H9 (cell line): ENCODE data around the gene POP4. TPM values are rescaled to one million over a fixed set of nuclear protein-coding genes. Genes with fewer than 3 reads are reported as not detected.
A peak's percentile ranks its signal among the peaks of the same experiment; 100 is the strongest.

ENCODE experiments used
- DNase-seq: peaks from one replicate; pipeline ENCODE4 v3.0.0-alpha.2; 2017
- H2AFZ ChIP-seq: one replicate; pipeline ENCODE4 v1.6.1; 2013; ENCODE audit warnings: mild to moderate bottlenecking, low read length, control low read depth, moderate library complexity
- H2AK5ac ChIP-seq: 2 replicates; pipeline ENCODE4 v1.6.1; 2013; ENCODE audit warnings: low read length, control low read depth, mixed read lengths; ENCODE audit not compliant: insufficient read length
- H2BK120ac ChIP-seq: one replicate; pipeline ENCODE4 v1.6.1; 2013; ENCODE audit warnings: low read depth, mild to moderate bottlenecking, low read length, control low read depth, inconsistent platforms; ENCODE audit not compliant: poor library complexity, severe bottlenecking
- H2BK12ac ChIP-seq: 2 replicates; pipeline ENCODE4 v1.6.1; 2013; ENCODE audit warnings: low read length, control low read depth, mixed read lengths, low read depth; ENCODE audit not compliant: insufficient read length
- H2BK15ac ChIP-seq: 2 replicates; pipeline ENCODE4 v1.6.1; 2013; ENCODE audit warnings: low read depth, low read length, control low read depth
- H2BK20ac ChIP-seq: one replicate; pipeline ENCODE4 v1.6.1; 2013; ENCODE audit warnings: low read depth, mild to moderate bottlenecking, low read length, control low read depth, inconsistent platforms; ENCODE audit not compliant: poor library complexity, severe bottlenecking
- H2BK5ac ChIP-seq: 2 replicates; pipeline ENCODE4 v1.6.1; 2013; ENCODE audit warnings: low read length, control low read depth, mixed read lengths; ENCODE audit not compliant: insufficient read length
- H3K14ac ChIP-seq: 2 replicates; pipeline ENCODE4 v1.6.1; 2013; ENCODE audit warnings: low read length, control low read depth; ENCODE audit not compliant: insufficient read depth
- H3K18ac ChIP-seq: 2 replicates; pipeline ENCODE4 v1.6.1; 2013; ENCODE audit warnings: low read depth, mild to moderate bottlenecking, mixed read lengths, low read length, control low read depth; ENCODE audit not compliant: insufficient read length
- H3K23ac ChIP-seq: 2 replicates; pipeline ENCODE4 v1.6.1; 2013; ENCODE audit warnings: low read length, control low read depth, mixed read lengths, low read depth; ENCODE audit not compliant: insufficient read length
- H3K23me2 ChIP-seq: 2 replicates; pipeline ENCODE4 v1.6.1; 2013; ENCODE audit warnings: low read depth, mild to moderate bottlenecking, mixed read lengths, low read length, control low read depth; ENCODE audit not compliant: insufficient read length, poor library complexity, severe bottlenecking
- H3K27ac ChIP-seq: 2 replicates; pipeline ENCODE4 v1.5.1; 2013; ENCODE audit warnings: low read length, control low read depth, mixed read lengths, low read depth; ENCODE audit not compliant: insufficient read length
- H3K27me3 ChIP-seq: 2 replicates; pipeline ENCODE4 v1.6.1; 2013; ENCODE audit warnings: low read length, control low read depth, inconsistent platforms; ENCODE audit not compliant: insufficient read depth
- H3K4ac ChIP-seq: 2 replicates; pipeline ENCODE4 v1.6.1; 2013; ENCODE audit warnings: low read depth, mild to moderate bottlenecking, control low read depth, inconsistent platforms, low read length, moderate library complexity
- H3K4me1 ChIP-seq: 2 replicates; pipeline ENCODE4 v1.6.1; 2013; ENCODE audit warnings: low read length, control low read depth, inconsistent platforms; ENCODE audit not compliant: insufficient read depth
- H3K4me2 ChIP-seq: 2 replicates; pipeline ENCODE4 v1.6.1; 2013; ENCODE audit warnings: low read length, control low read depth, mixed read lengths; ENCODE audit not compliant: insufficient read length, insufficient read depth
- H3K56ac ChIP-seq: 2 replicates; pipeline ENCODE4 v1.6.1; 2013; ENCODE audit warnings: low read depth, mild to moderate bottlenecking, mixed read lengths, low read length, control low read depth; ENCODE audit not compliant: insufficient read length
- H3K79me1 ChIP-seq: 2 replicates; pipeline ENCODE4 v1.6.1; 2013; ENCODE audit warnings: low read depth, mild to moderate bottlenecking, moderate library complexity, low read length, control low read depth, inconsistent platforms; ENCODE audit not compliant: insufficient read depth, poor library complexity, severe bottlenecking
- H3K79me2 ChIP-seq: 2 replicates; pipeline ENCODE4 v1.6.1; 2013; ENCODE audit warnings: low read length, control low read depth, inconsistent platforms; ENCODE audit not compliant: insufficient read depth
- H3K9ac ChIP-seq: 2 replicates; pipeline ENCODE4 v1.6.1; 2013; ENCODE audit warnings: low read length, control low read depth, mixed read lengths; ENCODE audit not compliant: insufficient read length; ENCODE audit errors: extremely low read depth
- H3K9me3 ChIP-seq: one replicate; pipeline ENCODE4 v1.6.1; 2013; ENCODE audit warnings: low read depth, low read length, inconsistent platforms; ENCODE audit not compliant: control insufficient read depth
- H3T11ph ChIP-seq: one replicate; pipeline ENCODE4 v1.6.1; 2013; ENCODE audit warnings: mild to moderate bottlenecking, low read length, control low read depth, inconsistent platforms
- H4K20me1 ChIP-seq: one replicate; pipeline ENCODE4 v1.6.1; 2013; ENCODE audit not compliant: control insufficient read depth, insufficient read length, insufficient read depth
- H4K5ac ChIP-seq: 2 replicates; pipeline ENCODE4 v1.6.1; 2013; ENCODE audit warnings: low read depth, mild to moderate bottlenecking, mixed read lengths, low read length, control low read depth; ENCODE audit not compliant: insufficient read length
- H4K8ac ChIP-seq: replicated peaks from 2 replicates; pipeline ENCODE4 v1.6.1; 2013; ENCODE audit warnings: low read length, control low read depth, mixed read lengths, low read depth; ENCODE audit not compliant: insufficient read length
- H4K91ac ChIP-seq: 2 replicates; pipeline ENCODE4 v1.6.1; 2013; ENCODE audit warnings: low read depth, mild to moderate bottlenecking, moderate library complexity, mixed read lengths, low read length, control low read depth; ENCODE audit not compliant: insufficient read length
- H3K27ac Mint-ChIP-seq, 3 experiments: 2 replicates in 2 of 3; 3 replicates in 1 of 3; pipeline ENCODE4 v1.8.0; 2020 to 2021; ENCODE audit warnings: mixed read lengths in 3 of 3, mild to moderate bottlenecking in 1 of 3, moderate library complexity in 1 of 3
- H3K27me3 Mint-ChIP-seq: 2 replicates; pipeline ENCODE4 v1.8.0; 2021; ENCODE audit warnings: low read depth, mild to moderate bottlenecking, moderate library complexity, mixed read lengths
- H3K36me3 Mint-ChIP-seq, 3 experiments: 2 replicates in 2 of 3; 3 replicates in 1 of 3; pipeline ENCODE4 v1.8.0; 2020 to 2021; ENCODE audit warnings: low read depth in 3 of 3, mixed read lengths in 3 of 3; ENCODE audit not compliant: insufficient read depth in 1 of 3
- H3K4me1 Mint-ChIP-seq, 2 experiments: 2 replicates each; pipeline ENCODE4 v1.8.0; 2020; ENCODE audit warnings: mixed read lengths in 2 of 2
- H3K4me3 Mint-ChIP-seq, 2 experiments: 2 replicates in 1 of 2; 3 replicates in 1 of 2; pipeline ENCODE4 v1.8.0; 2020 to 2021; ENCODE audit warnings: mild to moderate bottlenecking in 2 of 2, mixed read lengths in 2 of 2, moderate library complexity in 1 of 2
- H3K9me3 Mint-ChIP-seq, 2 experiments: 2 replicates in 1 of 2; 3 replicates in 1 of 2; pipeline ENCODE4 v1.8.0; 2020; ENCODE audit warnings: mild to moderate bottlenecking in 2 of 2, mixed read lengths in 2 of 2, moderate library complexity in 1 of 2
- CTCF ChIP-seq: fragments of 200-600 bp; sonication (generic); conservative IDR thresholded peaks from 3 replicates; pipeline ENCODE4 v1.8.0; 2021; ENCODE audit warnings: antibody characterized with exemption, mild to moderate bottlenecking
- WGBS: extraction: QIAGEN DNeasy Blood & Tissue Kit; methylation state at CpG from one replicate; pipeline ENCODE4 v1.1.7; 2013; ENCODE audit warnings: missing lambda C conversion rate, low lambda C conversion rate, mixed read lengths; ENCODE audit not compliant: insufficient read length; ENCODE audit errors: extremely low coverage; 5-methylcytosine and 5-hydroxymethylcytosine counted together
- total RNA-seq: library from RNA; stranded (reverse); gene quantifications from 2 replicates; pipeline ENCODE4 v1.2.1, GENCODE V29; 2021

POP4 gene
- total RNA-seq, 1 experiment from 2014 or later: 51.4 TPM

- peak; percentile 7 for DNase-seq
- no peak overlapping the region for H3K18ac ChIP-seq
- no peaks in the 10 kb centered on the region for H3K79me1 ChIP-seq
- no peak overlapping the region for H2AFZ ChIP-seq
- H4K91ac ChIP-seq: no peak overlapping the region
- H3K36me3 Mint-ChIP-seq: no peaks in the 10 kb centered on the region; a peak in 1 of 7 replicates
- no peak overlapping the region for H3K23ac ChIP-seq
- H4K8ac ChIP-seq: no peak overlapping the region
- H3K27ac Mint-ChIP-seq: no peak overlapping the region
- no peaks in the 10 kb centered on the region for H3K4me1 ChIP-seq
- no peaks in the 10 kb centered on the region for H3K27me3 ChIP-seq
- no peak overlapping the region for H2BK120ac ChIP-seq
- H3K9me3 Mint-ChIP-seq: no peaks in the 10 kb centered on the region; a peak in 1 of 5 replicates
- H3K27me3 Mint-ChIP-seq: peaks cover 70% of the 10 kb centered on the region
- H4K5ac ChIP-seq: no peak overlapping the region
- no peaks in the 10 kb centered on the region for H3K79me2 ChIP-seq
- no CpG with 5 or more reads among the region's 6 CpGs for WGBS
- H3K4ac ChIP-seq: no peak overlapping the region
- no peaks in the 10 kb centered on the region for H3K9me3 ChIP-seq
- H3K14ac ChIP-seq: no peak overlapping the region
- H3K9ac ChIP-seq: no peak overlapping the region
- no peak overlapping the region for H3K56ac ChIP-seq
- no peak overlapping the region for H2BK5ac ChIP-seq
- TF ChIP-seq CTCF: no peak
- no peaks in the 10 kb centered on the region for H4K20me1 ChIP-seq
- no peak overlapping the region for H2AK5ac ChIP-seq
- no peak overlapping the region for H2BK15ac ChIP-seq
- H3K4me2 ChIP-seq: no peak overlapping the region
- H3K4me1 Mint-ChIP-seq: peaks cover 19 to 21% of the 10 kb centered on the region in 2 experiments
- no peak overlapping the region for H2BK20ac ChIP-seq
- H3T11ph ChIP-seq: no peak overlapping the region
- H3K23me2 ChIP-seq: no peaks in the 10 kb centered on the region
- no peak overlapping the region for H3K27ac ChIP-seq
- no peak overlapping the region for H3K4me3 Mint-ChIP-seq
- no peak overlapping the region for H2BK12ac ChIP-seq
These were observed 26.7 kb upstream of the POP4 start for GRCh38 chr19:29579308-29579910.
